Uterus (tissue), 2 donors: ENCODE measurements around the gene LIMK2.

ENCODE experiments used
- POLR2A ChIP-seq, 2 donors: fragments of 450-650 bp; IDR thresholded peaks; one replicate each; pipeline ENCODE4 v1.6.1; 2016; ENCODE audit warnings: antibody characterized with exemption in 2 of 2, mild to moderate bottlenecking in 1 of 2, moderate library complexity in 1 of 2
- TF ChIP-seq, protein P1 (sequence below), 4 experiments: fragments of 200-600 bp in 2 of 4; fragments of 450-650 bp in 2 of 4; sonication (generic) in 2 of 4; IDR thresholded peaks; one replicate each; pipeline ENCODE4 v1.5.1; 2016 to 2019; ENCODE audit warnings: antibody characterized with exemption in 4 of 4, mild to moderate bottlenecking in 2 of 4, moderate library complexity in 1 of 4

DNA sequence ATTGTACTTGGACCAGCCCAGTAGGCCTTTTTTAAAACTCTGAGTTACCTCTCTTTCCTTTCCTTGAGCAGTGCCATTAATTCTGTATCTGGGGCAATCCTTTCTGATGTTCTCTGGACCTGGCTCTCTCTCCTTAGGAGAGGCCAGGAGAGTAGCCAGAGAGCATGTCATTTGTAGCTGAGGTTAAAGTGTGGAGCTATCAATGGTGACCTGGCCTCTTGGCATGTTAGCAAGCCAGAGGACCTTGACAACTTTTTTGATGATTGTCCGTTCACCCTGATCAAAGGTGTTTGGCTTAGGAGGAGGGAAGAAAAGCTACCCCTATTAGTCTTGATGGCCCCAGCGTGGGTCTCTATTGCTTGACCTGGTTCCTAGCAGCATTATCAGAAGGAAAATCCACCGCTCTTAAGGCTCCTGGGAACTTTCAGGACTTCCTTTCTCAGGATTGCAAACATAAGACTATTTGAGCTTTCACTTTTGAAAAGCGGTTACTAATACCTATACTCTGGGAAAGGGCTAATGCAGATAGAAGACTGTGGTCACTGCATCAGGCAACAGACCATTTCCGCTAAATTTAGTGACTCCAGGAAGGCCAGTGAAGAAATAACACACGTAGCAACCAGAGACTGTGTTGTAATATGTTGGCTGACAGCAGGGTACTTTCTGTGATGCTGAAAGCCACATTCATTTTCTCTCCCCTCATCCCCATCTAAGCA lies 18.2 kb downstream of the LIMK2 start:
- TF ChIP-seq, protein P1, sequence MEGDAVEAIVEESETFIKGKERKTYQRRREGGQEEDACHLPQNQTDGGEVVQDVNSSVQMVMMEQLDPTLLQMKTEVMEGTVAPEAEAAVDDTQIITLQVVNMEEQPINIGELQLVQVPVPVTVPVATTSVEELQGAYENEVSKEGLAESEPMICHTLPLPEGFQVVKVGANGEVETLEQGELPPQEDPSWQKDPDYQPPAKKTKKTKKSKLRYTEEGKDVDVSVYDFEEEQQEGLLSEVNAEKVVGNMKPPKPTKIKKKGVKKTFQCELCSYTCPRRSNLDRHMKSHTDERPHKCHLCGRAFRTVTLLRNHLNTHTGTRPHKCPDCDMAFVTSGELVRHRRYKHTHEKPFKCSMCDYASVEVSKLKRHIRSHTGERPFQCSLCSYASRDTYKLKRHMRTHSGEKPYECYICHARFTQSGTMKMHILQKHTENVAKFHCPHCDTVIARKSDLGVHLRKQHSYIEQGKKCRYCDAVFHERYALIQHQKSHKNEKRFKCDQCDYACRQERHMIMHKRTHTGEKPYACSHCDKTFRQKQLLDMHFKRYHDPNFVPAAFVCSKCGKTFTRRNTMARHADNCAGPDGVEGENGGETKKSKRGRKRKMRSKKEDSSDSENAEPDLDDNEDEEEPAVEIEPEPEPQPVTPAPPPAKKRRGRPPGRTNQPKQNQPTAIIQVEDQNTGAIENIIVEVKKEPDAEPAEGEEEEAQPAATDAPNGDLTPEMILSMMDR (IDR thresholded peaks at IDR 0.05), result no peak
- TF ChIP-seq POLR2A (IDR thresholded peaks at IDR 0.05), result no peak
